Measurements from ENCODE around the gene PHLPP1.

Gene PHLPP1

GRCh38 chr18:62744076-62744968, 29.0 kb downstream of the PHLPP1 start:
- DNase-seq, result no peak

DNA sequence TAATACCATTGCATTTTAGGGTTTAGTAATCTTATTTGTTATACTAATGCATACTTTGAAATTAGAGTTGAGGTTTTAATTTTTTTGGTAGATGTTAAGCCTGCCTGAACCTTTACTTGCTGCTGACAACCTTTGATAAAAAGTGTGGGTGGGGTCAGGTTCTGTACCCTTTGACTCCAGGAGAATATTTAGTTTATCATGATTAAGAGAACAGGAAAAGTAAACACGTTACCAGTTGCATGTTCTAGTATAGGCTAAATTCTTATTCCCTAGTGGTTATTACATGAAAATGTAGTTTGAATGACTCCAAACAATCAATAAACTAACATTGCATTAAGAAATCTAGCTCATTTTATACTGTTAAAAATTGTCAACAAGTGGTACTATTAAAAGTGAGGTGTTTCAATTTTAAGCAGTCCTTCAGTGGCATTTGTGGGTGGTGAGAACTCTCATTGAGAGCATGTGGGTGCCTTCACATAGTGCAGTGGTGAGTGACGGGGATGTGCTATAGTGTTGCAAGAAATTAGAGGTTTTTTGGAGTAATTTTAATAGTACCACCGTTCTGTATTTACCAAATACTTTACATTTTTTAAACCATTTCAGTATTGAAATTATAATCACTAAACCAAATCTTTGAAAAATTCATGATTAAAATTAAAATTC, 29.9 kb downstream of the PHLPP1 start:
- no peak for DNase-seq

DNA sequence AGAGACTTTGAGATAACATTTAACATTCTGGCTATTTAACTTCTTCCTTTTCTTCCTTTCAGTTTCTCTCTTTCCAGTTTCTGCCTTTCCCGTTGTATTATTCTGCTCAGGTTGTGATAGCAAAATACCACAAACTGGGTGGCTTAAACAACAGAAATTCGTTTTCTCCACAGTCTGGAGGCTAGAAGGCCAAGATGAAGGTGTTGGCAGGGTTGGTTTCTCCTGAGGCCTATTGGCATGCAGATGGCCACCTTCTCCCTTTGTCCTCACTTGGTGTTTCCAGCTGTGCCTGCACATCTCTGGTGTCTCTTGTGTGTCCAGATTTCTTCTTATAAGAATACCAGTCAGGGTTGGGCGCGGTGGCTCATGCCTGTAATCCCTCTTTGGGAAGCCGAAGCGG, 34.0 kb downstream of the PHLPP1 start:
- no peak for DNase-seq

DNA sequence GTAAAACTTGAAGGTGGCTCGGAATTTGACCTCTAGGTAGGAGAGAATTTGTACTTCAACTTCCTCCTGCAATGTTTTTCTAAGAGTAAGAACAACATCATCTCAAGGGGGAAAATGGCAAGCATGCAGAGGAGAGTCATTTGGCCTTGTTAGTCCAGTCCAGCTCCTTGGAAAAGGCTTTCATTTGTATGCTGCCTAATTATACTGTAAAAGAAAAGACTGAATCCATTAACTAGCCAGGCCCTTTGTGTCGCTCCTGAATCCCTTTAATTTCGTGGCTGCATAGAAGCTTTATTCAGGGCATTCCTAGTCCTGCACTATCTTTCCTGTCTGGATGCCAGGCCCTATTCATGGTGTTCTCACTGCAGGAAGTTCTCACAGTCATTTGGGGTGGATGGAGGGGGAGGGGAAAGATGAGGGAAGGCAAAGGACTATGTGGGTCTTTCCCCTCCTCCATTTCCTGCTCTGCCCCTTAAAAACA, 36.0 kb downstream of the PHLPP1 start:
- no peak for DNase-seq

DNA sequence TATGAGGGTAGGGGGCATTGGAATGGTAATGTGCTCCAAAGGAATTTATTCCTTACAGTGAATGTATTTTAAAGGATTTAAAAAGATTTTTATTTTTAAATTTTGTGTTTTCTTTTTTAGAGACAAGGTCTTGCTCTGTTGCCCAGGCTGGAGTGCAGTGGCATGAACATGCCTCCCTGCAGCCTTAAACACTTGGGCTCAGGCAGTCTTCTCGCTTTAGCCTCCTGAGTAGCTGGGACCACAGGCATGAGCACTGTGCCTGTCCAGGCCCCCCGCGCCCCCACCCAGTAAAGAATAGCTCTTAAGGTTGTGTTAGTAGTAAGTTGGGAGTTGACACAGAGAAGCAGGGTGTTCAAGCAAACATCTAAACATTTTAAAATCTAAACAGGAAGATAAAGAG, 36.6 kb downstream of the PHLPP1 start:
- DNase-seq, result no peak

DNA sequence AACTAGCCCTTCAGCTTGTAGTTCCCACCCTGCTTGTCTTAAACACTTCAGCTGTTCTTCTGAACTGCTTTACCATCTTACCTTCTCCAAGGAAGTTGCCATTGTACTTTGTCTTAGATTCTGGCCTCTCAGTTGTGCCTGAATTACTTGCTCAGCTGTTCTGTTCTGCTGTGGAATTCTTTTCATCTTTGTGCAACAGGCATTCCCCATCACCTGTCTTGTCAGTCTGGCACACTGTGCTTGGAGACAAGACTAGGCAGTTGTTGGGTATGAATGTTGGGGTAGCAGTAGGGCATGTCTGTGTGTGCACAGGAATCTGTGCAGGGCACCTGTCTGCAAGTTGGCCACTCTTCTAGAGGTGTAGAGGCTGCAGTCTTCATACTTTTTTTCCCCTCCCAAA, 38.7 kb downstream of the PHLPP1 start:
- no peak for DNase-seq

DNA sequence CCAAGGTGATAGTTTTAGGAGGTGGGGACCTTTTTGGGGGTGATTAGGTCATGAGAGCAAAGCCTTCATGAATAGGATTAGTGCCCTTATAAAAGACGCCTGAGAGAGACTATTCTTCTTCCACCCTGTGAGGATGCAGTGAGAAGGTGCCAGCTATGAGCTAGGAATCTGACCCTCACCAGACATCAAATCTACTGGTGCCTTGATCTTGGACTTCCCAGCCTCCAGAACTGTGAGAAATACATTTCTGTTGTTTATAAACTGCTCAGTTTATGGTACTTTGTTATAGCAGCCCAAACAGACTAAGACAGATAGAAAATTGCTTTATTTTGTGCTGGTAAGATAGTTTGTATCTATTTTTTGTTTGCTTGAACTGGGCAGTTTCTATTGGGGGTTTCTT, 40.1 kb downstream of the PHLPP1 start:
- DNase-seq, result no peak

GRCh38 chr18:62755946-62756345, 40.6 kb downstream of the PHLPP1 start:
- DNase-seq, result no peak

- DNase-seq, result no peak
Measured at GRCh38 chr18:62757399-62758010, 42.2 kb downstream of the PHLPP1 start.

GRCh38 chr18:62758591-62758990, 43.2 kb downstream of the PHLPP1 start:
- no peak for DNase-seq

DNA sequence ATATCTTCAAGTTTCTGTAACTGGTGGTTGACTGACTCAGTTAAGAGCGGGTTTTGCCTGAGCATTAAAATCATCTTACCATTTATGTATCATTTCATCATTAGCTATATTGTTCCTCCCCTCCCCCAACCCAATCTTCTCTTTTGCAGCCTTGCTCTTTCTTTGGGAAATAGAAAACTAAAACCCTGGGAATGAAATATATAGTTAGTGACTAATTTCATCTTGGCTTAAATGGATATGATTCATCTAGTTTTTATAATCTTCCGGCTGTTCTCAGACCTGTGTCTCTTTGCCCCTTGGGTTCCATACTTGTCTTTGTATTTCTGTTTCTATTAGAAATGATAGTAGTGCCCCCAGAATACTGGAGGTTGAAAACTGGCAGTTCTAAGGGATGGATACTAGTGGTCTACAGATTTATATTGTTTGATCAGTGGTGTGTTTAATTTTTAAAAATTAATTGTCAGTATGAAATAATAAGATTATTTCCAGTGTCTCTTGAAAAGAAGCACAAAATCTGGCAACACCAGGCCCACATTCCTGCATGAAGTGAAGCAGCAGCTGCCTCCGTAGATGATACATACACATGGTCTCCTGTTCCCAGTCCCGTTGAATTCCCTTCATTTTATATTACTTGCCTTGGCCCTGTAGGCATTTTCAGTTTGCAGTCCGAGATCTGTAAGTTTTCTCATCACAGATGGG, 44.5 kb downstream of the PHLPP1 start:
- DNase-seq, result no peak

DNA sequence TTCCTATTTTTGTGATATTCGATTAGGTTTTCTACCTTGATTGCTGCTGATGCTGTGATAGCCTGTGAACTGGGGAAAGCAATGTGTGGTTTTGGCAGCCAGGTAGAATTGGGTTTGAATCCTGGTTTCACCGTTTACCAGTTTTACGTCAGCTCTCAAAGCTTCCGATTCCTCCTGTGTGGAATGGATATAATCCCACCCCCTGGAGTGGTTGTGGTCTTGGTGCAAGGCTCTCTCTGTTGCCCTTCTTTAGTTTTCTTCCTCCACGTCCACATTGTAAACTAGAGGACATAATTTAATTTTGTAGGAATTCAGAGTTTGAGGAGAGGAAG, 45.0 kb downstream of the PHLPP1 start:
- no peak for DNase-seq

DNA sequence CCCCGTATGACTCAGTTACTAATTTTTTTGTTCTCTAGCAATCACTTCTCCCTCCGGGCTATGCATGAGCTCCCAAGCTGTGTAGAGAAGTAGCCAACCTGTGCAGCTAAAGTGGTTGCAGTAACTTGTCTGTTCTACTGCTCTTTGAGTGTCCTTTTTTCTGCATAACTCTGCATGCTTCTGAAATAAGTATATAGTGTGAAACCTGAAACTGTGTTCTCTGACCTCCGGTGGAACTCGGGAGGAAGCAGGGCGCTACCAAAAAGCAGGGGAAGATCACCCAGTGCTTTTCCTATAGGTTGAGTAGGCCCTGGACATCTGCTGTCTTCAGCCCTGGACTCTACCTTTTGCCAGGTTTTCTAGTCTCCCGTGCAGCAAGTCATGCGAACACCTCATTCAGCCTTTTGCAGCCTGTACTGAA, 47.8 kb downstream of the PHLPP1 start:
- DNase-seq, result no peak

- DNase-seq, result no peak
Measured at GRCh38 chr18:62766266-62766665, 50.9 kb downstream of the PHLPP1 start.

GRCh38 chr18:62767321-62767720, 52.0 kb downstream of the PHLPP1 start:
- no peak for DNase-seq

DNA sequence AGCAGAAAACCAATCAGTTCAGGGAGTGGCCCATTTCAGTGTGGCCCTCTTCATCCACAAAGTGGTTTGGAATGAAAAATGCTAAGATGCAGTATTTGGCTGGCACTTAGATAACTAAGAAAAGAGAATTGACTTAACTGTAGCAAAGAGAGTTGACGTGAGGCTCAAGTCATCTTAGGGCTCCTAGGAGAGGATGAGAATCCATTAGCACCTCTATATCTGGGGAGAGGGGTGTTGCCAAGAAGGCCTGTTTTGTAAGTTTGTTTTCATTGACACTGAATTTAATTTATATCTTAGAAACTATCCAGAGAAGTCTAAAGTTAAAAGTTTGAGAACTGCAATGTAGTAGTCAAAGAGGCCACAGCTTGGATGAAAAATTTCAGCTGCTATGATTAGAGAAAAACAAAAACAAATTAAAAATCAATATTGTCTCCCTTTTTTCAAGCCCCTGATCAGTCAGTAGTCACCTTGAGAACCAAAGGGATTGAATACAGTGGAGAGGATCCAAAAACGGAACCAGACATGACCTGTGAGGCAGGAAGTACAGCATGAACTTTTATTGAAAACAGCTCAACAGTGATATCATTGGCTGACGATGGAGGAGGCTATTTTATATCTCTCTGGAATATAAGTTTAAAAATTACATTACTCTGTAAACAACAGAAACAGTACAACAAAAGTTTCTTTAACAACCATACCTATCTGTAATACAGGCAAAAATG, 52.7 kb downstream of the PHLPP1 start:
- DNase-seq, result no peak

- DNase-seq, result no peak
Measured at GRCh38 chr18:62768558-62768943, 53.2 kb downstream of the PHLPP1 start.

DNA sequence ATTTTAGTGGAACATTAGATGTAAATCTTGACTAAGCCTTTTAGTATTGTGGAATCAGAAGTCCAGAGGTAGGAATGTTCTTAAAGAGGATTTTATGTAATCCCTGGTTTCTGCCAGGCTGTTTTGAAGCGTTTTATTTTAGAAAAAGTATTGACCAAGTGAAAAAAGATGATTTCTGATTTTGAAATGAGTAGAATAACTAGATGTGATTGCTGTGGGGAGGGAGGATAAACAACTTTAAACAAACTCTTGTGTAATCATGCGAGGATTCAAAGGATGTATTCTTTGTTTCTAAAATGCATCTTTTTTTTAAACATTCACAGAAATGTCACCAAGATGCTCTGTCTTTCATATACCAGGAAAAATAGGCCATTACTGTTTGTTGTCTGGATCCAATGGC, 53.9 kb downstream of the PHLPP1 start:
- DNase-seq, result no peak

- DNase-seq, result no peak
Measured at GRCh38 chr18:62771494-62772270, 56.3 kb downstream of the PHLPP1 start.

- DNase-seq, result no peak
Measured at GRCh38 chr18:62772860-62773584, 57.7 kb downstream of the PHLPP1 start.

- no peak for DNase-seq
Measured at GRCh38 chr18:62773691-62774090, 58.4 kb downstream of the PHLPP1 start.
